CD14-positive monocyte (primary cell): ENCODE measurements around the gene SCARB2. TPM values are rescaled to one million over a fixed set of nuclear protein-coding genes. Genes with fewer than 3 reads are reported as not detected.

ENCODE experiments used
- DNase-seq, 3 donors: peaks; one replicate each; pipeline ENCODE4 v3.0.0-alpha.2; 2011 to 2022
- H2AFZ ChIP-seq: 2 replicates; pipeline ENCODE4 v1.6.0; 2012; ENCODE audit warnings: mild to moderate bottlenecking, low read depth, low read length, inconsistent platforms; ENCODE audit not compliant: insufficient read depth, poor library complexity, severe bottlenecking
- H3K27ac ChIP-seq, 2 donors: 1 replicate in 1 of 2; 2 replicates in 1 of 2; pipeline ENCODE4 v1.5.1; 2012 to 2013; ENCODE audit warnings: low read length in 2 of 2, control low read depth in 1 of 2, inconsistent platforms in 1 of 2, low read depth in 1 of 2, mild to moderate bottlenecking in 1 of 2
- H3K27me3 ChIP-seq, 2 donors: one replicate each; pipeline versions ENCODE4 v1.6.0 to v1.6.1; 2011 to 2013; ENCODE audit warnings: low read length in 2 of 2; ENCODE audit not compliant: control insufficient read depth in 2 of 2, insufficient read depth in 2 of 2
- H3K36me3 ChIP-seq, 2 donors: replicated peaks in 1 of 2; 1 replicate in 1 of 2; 2 replicates in 1 of 2; pipeline versions ENCODE4 v1.5.1 to v1.6.1; 2012 to 2013; ENCODE audit warnings: low read length in 2 of 2, control low read depth in 1 of 2, inconsistent platforms in 1 of 2, mild to moderate bottlenecking in 1 of 2; ENCODE audit not compliant: insufficient read depth in 2 of 2, control insufficient read depth in 1 of 2
- H3K4me1 ChIP-seq, 2 donors: 1 replicate in 1 of 2; 2 replicates in 1 of 2; pipeline versions ENCODE4 v1.5.1 to v1.6.1; 2012 to 2013; ENCODE audit warnings: low read length in 2 of 2, control low read depth in 1 of 2, inconsistent platforms in 1 of 2, mild to moderate bottlenecking in 1 of 2, moderate library complexity in 1 of 2; ENCODE audit not compliant: insufficient read depth in 2 of 2, control insufficient read depth in 1 of 2
- H3K4me2 ChIP-seq: replicated peaks from 2 replicates; pipeline ENCODE3; 2012; ENCODE audit warnings: low read length, moderate library complexity, mild to moderate bottlenecking; ENCODE audit not compliant: poor library complexity, severe bottlenecking; ENCODE audit errors: extremely low read depth
- H3K4me3 ChIP-seq, 3 experiments: fragments of 200-600 bp in 1 of 3; sonication (generic) in 1 of 3; replicated peaks in 1 of 3; 1 replicate in 2 of 3; 2 replicates in 1 of 3; pipeline ENCODE4 v1.5.1; 2011 to 2013; ENCODE audit warnings: low read length in 3 of 3, mild to moderate bottlenecking in 3 of 3, control low read depth in 2 of 3, low read depth in 2 of 3, inconsistent platforms in 1 of 3, moderate library complexity in 1 of 3
- H3K79me2 ChIP-seq: 2 replicates; pipeline ENCODE4 v1.6.0; 2012; ENCODE audit warnings: mild to moderate bottlenecking, control low read depth, inconsistent platforms, low read length, moderate library complexity; ENCODE audit not compliant: insufficient read depth
- H3K9ac ChIP-seq: 2 replicates; pipeline ENCODE4 v1.6.0; 2017; ENCODE audit warnings: low read length, mild to moderate bottlenecking; ENCODE audit not compliant: insufficient read depth, poor library complexity, severe bottlenecking
- H3K9me3 ChIP-seq, 2 donors: replicated peaks in 1 of 2; 1 replicate in 1 of 2; 2 replicates in 1 of 2; pipeline versions ENCODE4 v1.5.1 to v1.6.1; 2012 to 2013; ENCODE audit warnings: low read length in 2 of 2, control low read depth in 1 of 2; ENCODE audit not compliant: control insufficient read depth in 1 of 2, insufficient read depth in 1 of 2
- H4K20me1 ChIP-seq: 2 replicates; pipeline ENCODE4 v1.6.0; 2012; ENCODE audit warnings: mild to moderate bottlenecking, low read length, control low read depth, moderate library complexity; ENCODE audit not compliant: insufficient read depth
- H3K27ac Mint-ChIP-seq, 7 donors: one replicate each; pipeline ENCODE4 v1.8.0; 2020; ENCODE audit warnings: mild to moderate bottlenecking in 7 of 7, mixed read lengths in 7 of 7, moderate library complexity in 6 of 7, inconsistent platforms in 2 of 7
- H3K27me3 Mint-ChIP-seq, 3 donors: one replicate each; pipeline ENCODE4 v1.8.0; 2021 to 2022; ENCODE audit warnings: low read depth in 3 of 3, mild to moderate bottlenecking in 3 of 3, mixed read lengths in 3 of 3, moderate library complexity in 3 of 3, inconsistent platforms in 1 of 3
- H3K36me3 Mint-ChIP-seq, 2 donors: one replicate each; pipeline ENCODE4 v1.8.0; 2020; ENCODE audit warnings: mixed read lengths in 2 of 2, inconsistent platforms in 1 of 2, mild to moderate bottlenecking in 1 of 2
- H3K4me1 Mint-ChIP-seq: one replicate; pipeline ENCODE4 v1.8.0; 2020; ENCODE audit warnings: mild to moderate bottlenecking, mixed read lengths
- H3K4me3 Mint-ChIP-seq, 2 donors: one replicate each; pipeline ENCODE4 v1.8.0; 2020; ENCODE audit warnings: mild to moderate bottlenecking in 2 of 2, mixed read lengths in 2 of 2, moderate library complexity in 1 of 2
- H3K9me3 Mint-ChIP-seq, 7 donors: one replicate each; pipeline ENCODE4 v1.8.0; 2020 to 2022; ENCODE audit warnings: mixed read lengths in 7 of 7, mild to moderate bottlenecking in 6 of 7, moderate library complexity in 6 of 7, inconsistent platforms in 2 of 7
- WGBS: methylation state at CpG from one replicate; pipeline ENCODE4 v1.1.5; 2013; ENCODE audit warnings: missing lambda C conversion rate; ENCODE audit not compliant: insufficient coverage; 5-methylcytosine and 5-hydroxymethylcytosine counted together
- intact Hi-C, 2 donors: fragments of 100-400 bp; cut with micrococcal nuclease; formaldehyde crosslinking; loops; one replicate each; pipeline versions ENCODE4 v1.15.0 to v1.15.1; 2023
- polyA plus RNA-seq, 3 donors: library from polyadenylated mRNA; depleted of rRNA in 1 of 3; unstranded in 2 of 3; stranded (reverse) in 1 of 3; fragments of 300-500 nt in 2 of 3; fragments of >200 nt in 1 of 3; fragmentation: Illumina TruSeq in 2 of 3; gene quantifications; 1 replicate in 2 of 3; 2 replicates in 1 of 3; pipeline ENCODE4 v1.2.3, GENCODE V29; 2012 to 2021
- TF ChIP-seq, protein P1 (sequence below): fragments of 200-600 bp; IDR thresholded peaks from one replicate; pipeline ENCODE4 v1.8.0; 2022; ENCODE audit warnings: antibody characterized with exemption, mild to moderate bottlenecking

Gene SCARB2
- polyA plus RNA-seq, 3 donors = 36.8 to 73.0 (median 53.5) TPM

DNA sequence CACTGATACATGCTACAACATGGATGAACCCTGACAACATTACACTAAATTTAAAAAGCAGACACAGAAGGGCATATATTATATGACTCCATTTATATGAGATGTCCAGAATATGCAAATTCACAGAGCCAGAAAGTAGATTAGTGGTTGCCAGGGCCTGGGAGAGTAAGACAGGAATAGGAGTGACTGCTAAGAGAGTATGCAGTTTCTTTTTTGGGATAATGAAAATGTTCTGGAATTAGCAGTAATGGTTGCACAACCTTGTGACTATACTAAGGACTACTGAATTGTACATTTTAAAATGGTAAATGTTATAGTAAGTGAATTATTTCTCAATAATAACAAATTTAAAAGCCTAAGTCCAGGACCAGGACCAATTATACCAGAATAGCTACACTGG, 35.9 kb downstream of the SCARB2 start:
- Histone ChIP-seq H3K9ac (no peak overlapping the region), H3K4me2 (no peak overlapping the region), H3K79me2 (no peaks in the 10 kb centered on the region), H3K4me3 (no peak overlapping the region), H2AFZ (no peak overlapping the region), H3K27ac (no peak overlapping the region), H3K27me3 (no peaks in the 10 kb centered on the region), H3K36me3 (peaks cover 64 to 77% of the 10 kb centered on the region in 2 donors), H3K4me1 (no peaks in the 10 kb centered on the region), H4K20me1 (peaks cover 47% of the 10 kb centered on the region), H3K9me3 (no peaks in the 10 kb centered on the region)
- Mint-ChIP-seq H3K27ac (no peak overlapping the region), H3K4me1 (no peaks in the 10 kb centered on the region), H3K4me3 (no peak overlapping the region), H3K27me3 (no peaks in the 10 kb centered on the region), H3K36me3 (peaks cover 60 to 63% of the 10 kb centered on the region in 2 donors), H3K9me3 (no peaks in the 10 kb centered on the region)
- no peak for DNase-seq
- TF ChIP-seq, protein P1, sequence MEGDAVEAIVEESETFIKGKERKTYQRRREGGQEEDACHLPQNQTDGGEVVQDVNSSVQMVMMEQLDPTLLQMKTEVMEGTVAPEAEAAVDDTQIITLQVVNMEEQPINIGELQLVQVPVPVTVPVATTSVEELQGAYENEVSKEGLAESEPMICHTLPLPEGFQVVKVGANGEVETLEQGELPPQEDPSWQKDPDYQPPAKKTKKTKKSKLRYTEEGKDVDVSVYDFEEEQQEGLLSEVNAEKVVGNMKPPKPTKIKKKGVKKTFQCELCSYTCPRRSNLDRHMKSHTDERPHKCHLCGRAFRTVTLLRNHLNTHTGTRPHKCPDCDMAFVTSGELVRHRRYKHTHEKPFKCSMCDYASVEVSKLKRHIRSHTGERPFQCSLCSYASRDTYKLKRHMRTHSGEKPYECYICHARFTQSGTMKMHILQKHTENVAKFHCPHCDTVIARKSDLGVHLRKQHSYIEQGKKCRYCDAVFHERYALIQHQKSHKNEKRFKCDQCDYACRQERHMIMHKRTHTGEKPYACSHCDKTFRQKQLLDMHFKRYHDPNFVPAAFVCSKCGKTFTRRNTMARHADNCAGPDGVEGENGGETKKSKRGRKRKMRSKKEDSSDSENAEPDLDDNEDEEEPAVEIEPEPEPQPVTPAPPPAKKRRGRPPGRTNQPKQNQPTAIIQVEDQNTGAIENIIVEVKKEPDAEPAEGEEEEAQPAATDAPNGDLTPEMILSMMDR = no peak
- intact Hi-C loops = loop anchor here in 1 of 2 donors (5.0 to 10.0 kb wide), 2 partner anchors 205 to 327 kb away; no protein-coding TSS in a partner anchor

DNA sequence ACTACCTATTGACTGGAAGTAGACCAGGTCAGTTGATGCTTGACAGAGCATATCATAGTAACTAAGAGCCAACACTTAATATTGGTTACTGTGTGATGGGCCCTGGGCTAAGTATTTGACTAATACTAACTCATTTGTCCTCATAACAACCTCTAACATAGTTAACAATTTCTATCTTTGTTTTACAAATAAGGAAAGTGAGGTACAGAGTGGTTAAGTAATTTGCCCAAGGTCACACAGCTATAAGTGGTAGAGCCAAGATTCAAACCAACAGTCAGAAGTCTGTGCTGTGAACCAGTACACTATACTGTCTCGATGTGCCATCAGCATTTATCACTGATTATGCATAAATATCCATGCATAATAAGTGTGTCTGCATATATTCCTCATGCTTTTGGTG, 38.3 kb downstream of the SCARB2 start:
- H3K27me3 ChIP-seq = no peaks in the 10 kb centered on the region
- TF ChIP-seq, protein P1 = no peak
- no peaks in the 10 kb centered on the region for H3K4me1 ChIP-seq
- no CpG with 5 or more reads among the region's 1 CpG for WGBS
- no peak overlapping the region for H3K4me2 ChIP-seq
- no peak for DNase-seq
- Mint-ChIP-seq H3K4me3 (no peak overlapping the region), H3K4me1 (no peaks in the 10 kb centered on the region), H3K27me3 (no peaks in the 10 kb centered on the region), H3K9me3 (no peaks in the 10 kb centered on the region), H3K27ac (no peak overlapping the region), H3K36me3 (peaks cover 73% of the 10 kb centered on the region in 2 donors)
- H3K27ac ChIP-seq = no peak overlapping the region
- no peak overlapping the region for H3K4me3 ChIP-seq
- H3K9me3 ChIP-seq = no peaks in the 10 kb centered on the region
- intact Hi-C loops = loop anchor here in 1 of 2 donors (5.0 to 10.0 kb wide), 2 partner anchors 207 to 329 kb away; no protein-coding TSS in a partner anchor
- H4K20me1 ChIP-seq = peaks cover 30% of the 10 kb centered on the region
- H2AFZ ChIP-seq = no peak overlapping the region
- H3K36me3 ChIP-seq = peaks cover 79 to 91% of the 10 kb centered on the region in 2 donors
- no peak overlapping the region for H3K9ac ChIP-seq
- no peaks in the 10 kb centered on the region for H3K79me2 ChIP-seq
